GM19452 (cell line): ENCODE measurements around the gene PHF21B.
"Not testable (repeated sequence)": the region's sequence is repeated elsewhere in the genome, so short reads cannot be mapped to it uniquely, and the experiment has no call there.

Experiments
- ATAC-seq: cut with Tn5 transposase; IDR thresholded peaks from one replicate; pipeline ENCODE4 v1.9.1; 2021; ENCODE audit not compliant: unreplicated experiment

PHF21B gene

DNA sequence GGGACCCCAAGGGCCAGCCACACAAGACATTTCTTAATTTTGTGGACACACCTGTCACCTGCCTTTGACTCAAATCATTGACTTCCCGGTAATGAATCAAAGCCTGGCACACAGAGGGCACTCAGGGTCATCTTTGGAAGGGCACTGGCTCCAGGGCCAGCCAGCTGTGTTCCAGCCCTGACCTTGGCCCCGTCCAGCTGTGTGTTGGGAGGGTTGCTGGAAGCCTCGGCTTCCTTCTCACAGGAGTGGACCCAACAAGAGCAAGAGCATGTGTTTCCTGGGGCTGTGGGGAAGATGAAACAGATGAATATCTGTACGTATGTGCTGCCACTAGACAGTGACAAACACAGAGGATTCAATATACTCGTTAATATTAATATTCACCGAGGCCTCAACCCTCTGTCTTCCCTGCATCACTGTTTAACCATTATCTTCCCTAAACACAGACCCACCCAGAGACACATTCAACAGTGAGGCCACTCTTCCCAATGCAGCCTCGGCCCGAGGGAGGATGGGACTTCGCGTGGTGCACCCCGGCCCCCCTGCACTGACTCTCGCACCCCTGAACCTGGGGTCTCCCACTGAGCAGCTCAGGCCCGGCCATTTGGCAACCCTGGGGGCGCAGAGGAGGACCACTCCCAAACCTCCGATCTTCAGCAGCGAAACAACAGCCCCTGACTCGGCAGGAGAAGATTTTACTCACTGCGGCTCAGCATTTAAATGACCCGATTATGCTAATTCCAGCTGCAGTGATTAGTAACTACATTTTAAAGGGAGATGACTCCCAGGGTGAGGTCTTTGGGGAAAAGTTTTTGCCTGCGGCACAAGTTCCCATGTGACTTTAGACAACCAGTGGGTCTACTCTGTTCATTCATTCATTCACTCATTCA is 45.7 kb downstream of the PHF21B start:
- no peak for ATAC-seq

DNA sequence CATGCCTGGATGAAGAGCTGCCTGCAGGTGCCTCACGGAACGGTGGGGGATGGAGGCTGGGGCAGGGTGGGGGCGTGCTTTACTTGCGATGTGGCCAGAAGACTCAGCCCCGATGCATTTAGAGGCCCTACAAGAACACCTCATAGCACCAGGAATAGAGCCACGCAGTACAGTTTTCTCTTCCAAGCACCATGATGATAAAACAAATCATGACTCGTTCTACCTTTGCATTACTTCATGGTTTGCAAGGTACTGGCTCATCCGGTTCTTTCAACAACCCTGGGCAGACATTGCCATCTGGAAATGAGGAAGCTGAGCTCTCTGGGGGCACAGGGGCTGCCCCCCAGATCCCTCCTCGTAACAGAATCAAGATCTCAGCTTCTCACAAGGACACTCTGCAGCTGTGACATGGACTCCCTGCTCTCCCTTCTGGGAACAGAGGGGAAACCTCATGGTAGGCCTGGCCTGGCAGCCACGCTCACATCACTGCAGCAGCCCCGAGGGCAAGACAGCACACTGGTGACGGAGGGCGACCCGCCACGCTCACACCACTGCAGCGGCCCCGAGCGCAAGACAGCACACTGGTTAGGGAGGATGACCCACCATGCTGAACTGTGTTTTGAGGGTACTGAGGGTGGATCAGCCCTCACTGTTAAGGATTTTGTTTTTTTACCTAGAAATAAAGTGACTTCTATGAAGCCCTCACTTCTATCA is 46.9 kb downstream of the PHF21B start:
- no peak for ATAC-seq

DNA sequence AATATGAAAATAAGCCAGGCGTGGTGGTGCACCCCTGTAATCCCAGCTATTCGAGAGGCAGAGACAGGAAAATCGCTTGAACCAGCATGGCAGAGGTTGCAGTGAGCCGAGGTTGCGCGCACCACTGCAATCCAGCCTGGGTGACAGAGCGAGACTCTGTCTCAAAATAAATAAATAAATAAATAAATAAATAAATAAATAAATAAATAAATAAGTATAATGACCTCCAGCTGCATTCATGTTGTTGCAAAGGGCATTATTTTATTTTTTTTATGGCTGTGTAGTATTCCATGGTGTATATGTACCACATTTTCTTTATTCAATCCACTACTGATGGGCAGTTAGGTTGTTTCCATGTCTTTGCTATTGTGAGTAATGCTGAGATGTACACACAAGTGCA is 48.1 kb downstream of the PHF21B start:
- ATAC-seq, result not testable (repeated sequence)

DNA sequence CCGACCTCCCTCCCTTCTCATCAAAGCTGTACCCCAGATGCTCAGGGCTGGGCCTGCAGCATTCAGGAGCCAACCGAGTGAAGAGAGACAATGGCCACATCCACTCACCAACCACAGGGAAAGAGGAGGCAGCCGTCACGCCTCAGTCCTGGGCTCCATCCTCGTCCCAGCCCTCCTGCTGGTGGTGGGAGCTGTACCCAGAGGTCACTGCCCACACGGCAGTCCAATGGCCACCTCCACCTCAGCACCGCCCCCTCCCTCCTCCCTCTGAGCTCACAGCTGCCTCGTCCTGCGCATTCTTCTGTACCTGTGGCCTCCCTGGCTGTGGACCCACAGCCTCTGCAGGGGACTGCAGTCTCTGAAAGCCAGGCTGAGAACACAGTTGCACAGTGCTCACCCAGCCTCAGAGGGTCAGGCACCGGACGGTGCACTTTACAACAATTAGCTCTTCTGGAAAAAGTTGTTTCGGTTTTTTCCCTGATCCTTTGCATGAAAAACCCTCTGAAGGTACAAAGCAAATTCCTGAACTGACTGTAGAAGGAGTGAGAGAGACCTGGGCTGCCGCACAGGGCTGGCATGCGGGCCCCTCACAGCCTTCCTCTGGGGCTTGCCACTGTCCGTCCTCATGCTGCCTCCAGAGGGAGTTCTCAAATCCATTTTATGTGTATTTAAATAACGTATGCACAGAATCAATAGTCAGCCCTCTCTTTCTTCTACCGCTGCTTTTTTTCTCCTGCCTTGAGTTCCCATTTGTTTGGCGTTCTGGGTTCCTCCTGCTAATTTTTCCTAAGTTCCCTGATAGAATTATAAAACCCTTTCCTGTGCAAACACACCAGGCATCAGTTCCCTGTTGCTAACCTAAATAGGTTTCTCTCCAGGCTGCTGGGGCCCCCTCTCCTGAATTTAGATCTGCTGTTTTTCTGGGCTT is 52.7 kb downstream of the PHF21B start:
- ATAC-seq, result no peak

DNA sequence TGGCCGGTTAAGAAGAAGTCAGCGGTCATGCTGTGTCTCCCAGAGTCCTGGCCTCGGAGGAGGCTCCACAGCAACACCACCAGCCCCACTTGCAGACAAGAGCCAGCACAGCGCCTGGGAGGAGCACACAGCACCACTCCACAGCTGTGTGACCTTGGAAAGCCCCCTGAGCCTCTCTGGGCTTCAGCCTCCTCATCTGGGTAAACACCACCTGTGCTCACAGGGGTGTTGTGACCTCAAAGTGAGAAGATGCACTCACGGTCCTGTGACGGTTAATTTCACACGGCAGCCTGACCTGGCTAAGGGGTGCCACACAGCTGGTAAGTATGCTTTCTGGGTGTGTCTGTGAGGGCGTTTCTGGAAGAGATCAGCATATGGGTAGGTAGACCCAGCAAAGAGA is 54.7 kb downstream of the PHF21B start:
- peak; percentile 72 for ATAC-seq

DNA sequence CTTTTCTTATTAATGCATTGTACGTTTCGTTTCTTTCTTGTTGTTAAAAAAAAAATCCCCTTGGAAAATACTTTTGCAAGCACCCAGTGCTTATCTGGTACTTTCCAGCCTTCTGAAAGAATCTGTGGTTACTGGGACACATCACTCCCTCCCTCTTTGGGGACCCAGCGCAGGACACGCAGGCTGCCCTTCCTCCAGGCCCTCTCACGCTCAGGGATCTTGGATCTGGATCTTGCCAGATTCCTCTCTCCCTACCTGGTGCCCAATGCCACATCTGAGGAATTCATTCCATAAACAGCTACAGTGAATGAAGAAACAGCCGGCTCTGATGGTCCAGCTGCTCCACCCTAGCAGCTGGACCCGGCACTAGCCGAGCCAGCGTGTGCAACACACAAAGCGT is 55.7 kb downstream of the PHF21B start:
- ATAC-seq, result no peak

DNA sequence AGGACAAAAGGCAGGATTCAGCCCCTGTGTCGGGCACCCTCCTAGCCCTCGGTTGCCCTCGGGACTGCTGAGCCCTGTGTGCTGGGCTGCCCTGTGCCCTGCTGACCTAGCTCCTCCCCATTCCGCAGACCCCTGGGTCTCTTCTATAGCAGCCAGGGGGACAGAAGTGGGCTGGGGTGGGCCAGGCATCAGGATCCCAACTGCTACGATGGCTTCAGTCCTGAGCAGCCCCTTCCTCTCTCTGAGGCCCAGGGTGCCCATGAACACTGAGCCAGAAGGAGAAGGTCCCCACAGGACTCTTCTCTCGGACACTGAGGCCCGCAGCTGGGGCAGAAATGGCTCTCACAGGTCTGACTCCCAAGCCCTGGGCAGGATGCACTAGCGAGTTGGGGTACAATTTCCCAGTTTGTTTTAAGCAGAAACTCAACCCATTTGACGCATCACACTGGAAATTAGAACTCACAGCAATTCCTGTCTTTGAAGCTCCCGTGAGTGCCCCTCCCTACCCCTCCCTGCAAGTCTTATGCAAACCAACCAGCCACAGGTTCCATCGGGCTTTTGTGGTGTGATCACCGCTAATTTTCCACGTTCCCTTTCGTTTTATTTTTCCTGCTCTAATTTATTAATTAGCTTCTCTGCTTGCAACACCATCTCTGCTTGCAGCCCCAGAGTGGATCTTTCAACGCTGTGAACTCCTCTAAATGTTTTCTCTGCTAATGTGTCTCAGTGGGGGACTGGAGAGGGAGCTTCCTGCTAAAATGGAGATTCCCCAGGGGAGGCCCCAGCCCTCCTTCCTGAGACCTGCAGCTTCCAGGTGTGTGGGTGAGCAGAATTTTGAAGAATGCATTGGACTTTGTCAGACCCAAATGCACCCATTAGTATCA is 56.7 kb downstream of the PHF21B start:
- no peak for ATAC-seq

DNA sequence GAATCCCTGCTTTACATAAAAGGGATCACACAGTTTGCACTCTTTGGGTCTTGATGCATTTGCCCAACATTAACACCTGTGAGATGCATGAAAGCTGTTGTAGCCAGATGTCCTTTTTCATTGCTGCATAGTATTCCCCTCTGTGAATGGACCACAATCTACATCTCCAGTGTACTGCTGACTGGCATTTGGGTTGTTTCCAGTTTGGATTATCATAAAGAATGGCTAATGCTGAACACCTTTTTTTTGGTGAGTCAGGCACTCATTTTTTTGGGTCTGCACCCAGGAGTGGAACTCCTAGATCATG is 58.3 kb downstream of the PHF21B start:
- ATAC-seq, result no peak

DNA sequence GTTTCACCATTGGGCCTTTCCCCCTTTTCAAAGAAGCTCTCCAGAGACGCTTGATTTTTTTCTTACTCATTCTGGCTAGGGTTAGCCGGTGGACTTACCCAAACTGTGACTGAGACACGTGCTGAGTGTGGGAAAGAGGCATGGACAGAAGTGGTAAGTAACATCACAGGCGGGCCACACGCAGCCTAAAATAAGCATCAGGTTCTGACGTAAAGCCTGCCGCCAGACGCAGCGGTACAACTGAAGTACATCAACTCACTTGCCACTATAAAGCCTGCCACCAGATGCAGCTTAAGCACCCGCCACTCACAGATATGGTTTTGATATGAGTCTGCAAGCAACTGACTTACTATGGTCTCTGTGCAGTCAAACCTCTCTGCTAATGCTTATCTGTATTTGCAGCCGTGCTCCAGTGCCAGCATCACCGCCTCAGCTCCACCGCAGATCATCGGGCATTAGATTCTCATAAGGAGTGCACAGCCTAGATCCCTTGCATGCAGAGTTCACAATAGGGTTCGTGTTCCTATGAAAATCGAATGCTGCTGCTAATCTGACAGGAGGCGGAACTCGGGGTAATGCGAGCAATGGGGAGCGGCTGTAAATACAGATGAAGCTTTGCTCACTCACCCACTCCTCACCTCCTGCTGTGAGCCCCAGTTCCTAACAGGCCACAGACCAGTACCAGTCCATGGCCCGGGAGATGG is 58.8 kb downstream of the PHF21B start:
- ATAC-seq, result no peak

DNA sequence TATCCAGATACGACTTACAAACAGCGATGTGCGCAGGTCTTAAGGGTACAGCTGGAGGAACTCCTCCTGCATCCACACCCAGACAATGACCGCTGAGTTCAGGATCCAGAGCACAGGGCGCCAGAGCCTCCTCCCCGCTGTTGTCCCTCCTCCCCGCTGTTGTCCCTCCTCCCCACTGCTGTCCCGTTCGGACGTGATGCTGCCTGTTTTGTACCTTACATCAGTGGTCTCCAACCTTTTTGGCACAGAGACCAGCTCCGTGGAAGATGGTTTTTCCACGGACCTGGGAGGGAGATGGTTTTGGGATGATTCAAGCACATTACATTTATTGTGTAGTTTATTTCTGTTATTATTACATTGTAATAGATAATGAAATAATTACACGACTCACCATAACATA is 62.0 kb downstream of the PHF21B start:
- ATAC-seq, result no peak

DNA sequence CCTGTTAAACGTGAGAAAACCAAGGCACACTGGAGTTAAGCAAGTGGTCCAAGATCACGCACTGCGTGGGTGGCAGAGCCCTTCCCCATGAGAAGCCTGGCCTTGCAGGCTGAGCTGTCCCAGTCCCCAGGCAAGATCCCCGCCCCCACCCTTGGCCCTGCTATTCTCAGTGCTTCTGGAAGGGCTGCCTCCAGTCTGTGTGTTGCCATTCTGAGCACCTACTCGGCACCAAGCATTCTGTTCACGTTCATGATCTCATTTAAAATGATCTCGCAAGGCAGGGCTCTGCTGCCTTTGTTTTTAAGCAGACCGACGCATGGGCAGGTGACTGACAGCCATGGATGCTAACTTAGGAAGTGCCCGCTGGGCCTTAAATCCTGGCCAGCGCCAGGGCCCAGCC is 62.8 kb downstream of the PHF21B start:
- no peak for ATAC-seq

DNA sequence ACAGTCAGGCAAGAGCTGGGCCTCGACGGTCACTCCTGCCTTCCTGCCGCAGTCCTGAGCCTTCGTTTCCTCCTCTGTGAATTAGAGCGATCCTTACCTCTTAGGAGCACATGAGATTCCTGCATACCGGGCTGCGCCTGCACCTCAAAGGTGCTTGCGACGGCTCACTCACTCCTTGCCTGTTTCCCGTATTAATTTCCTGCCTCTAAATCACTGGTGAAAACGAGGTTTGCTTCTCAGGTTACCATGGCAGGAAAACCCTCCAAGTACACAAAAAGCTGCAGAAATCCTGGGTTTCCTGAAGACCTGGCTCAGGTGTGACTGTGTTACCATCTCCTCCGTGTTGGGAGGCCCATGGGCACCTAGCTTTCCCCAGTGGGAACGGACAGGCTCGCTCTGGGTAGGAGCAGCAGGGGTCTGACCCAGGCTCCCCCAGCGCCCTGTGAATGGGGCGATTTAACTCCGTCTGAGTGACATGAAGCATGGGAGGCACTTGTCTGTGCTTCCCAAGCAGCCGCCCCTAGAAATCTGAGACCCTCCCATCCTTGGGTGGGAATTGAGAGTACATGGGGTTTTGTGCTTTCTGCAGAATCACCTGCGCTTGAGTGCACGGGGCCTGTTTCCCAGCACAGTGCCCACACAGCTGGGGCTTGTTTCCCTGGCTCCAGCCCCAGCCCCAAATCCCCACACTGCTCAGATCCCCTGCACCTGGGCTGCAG is 64.8 kb downstream of the PHF21B start:
- no peak for ATAC-seq

DNA sequence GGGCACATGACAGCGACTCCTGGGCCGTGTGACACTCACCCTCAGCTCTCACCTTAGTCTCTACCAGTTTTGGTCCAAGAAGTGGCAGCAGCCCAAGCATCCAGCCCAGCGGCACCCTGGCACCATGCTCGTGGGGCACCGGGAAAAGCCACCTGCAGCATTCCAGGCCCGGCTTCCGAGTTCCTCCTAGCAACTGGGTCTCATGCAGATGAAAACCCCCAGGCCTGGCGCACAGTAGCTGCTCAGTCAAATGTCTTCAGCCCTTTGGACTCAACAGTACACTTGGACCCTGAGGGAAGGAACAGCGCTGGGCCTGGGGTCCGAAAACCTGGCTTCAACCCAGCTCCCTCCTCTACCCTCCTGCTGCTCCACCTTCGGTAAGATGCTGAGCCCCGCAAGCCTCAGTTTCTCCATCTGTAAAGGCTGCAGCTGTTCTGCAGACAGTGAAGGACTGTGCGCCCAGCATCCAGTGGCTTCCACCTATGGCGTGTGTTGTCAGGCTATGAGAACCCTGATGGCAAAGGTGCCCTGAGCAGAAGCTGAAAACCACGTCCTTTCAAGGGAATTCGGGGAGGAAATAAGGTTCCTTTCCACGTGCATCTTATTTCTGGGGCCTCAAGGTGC is 66.0 kb downstream of the PHF21B start:
- no peak for ATAC-seq

DNA sequence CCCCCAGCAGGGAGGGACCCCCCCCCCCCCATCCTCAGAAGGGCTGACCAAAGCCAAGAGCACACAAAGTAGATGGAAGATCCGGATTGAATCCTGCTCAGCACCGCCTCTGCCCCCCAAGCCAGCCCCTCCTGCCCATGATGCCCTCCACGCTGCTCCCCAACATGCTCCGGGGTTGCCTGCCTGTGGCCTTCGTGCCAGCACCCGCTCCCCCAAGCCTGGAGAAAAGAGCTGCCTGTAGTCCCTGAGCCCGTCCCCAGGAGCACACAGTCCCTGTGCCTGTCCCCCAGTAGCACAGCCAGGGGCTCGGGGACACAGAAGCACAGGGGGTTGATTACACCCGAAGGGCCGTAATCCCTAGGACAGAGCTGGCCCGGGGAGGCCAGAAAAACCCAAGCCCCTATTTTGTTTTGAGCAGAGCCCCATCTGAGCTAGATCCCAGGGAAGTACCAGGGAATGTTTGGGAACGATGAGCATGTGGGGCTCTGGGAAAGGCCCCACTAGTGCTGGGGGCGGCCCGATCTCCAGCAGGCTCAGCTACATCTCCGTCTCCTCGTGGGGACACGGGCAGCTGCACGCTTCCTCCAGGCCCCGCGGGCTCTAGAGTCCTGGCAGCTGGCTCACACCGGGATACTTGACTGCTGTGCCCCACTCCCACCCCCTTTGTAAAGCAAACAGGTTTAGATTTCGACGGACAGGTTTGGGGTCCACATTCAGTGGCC is 66.7 kb downstream of the PHF21B start:
- no peak for ATAC-seq

DNA sequence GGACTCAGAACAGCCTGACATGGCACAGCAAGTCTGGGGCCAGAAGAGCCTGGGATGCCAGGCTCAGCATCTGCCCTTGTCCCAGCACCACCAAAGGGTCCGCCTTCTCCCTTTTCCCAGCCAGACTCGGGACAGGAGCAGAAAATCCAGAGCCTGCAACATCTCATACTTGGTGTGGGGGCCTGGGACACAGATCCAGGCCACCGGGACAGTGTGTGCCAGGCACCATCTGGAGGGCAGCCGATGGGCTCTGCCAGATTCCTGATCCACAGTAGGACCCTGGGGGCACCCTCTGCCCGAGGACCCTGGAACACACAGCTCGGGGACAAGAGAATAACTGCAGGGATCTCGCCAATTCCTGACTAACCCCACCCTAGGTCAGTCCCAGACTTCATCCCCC is 67.7 kb downstream of the PHF21B start:
- ATAC-seq, result no peak

DNA sequence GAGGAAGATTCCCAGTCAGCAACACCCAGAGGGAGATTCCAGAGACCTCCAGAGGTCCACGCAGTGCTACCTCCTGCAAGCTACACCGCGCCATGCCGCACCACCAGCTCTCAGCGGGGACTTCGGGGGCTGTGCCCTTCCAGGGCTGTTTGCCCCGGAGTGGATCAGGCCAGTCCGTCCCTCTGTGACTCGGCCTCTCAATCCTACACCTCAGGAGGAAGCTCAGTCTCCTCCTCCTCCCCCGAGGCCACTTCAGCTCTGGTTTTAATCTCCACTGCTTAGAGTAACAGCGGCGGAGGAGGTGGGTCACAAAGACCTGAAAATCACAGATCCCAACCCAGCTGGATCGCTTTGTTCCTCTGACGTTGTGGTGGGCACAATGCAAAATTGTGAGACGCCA is 68.6 kb downstream of the PHF21B start:
- ATAC-seq, result no peak

DNA sequence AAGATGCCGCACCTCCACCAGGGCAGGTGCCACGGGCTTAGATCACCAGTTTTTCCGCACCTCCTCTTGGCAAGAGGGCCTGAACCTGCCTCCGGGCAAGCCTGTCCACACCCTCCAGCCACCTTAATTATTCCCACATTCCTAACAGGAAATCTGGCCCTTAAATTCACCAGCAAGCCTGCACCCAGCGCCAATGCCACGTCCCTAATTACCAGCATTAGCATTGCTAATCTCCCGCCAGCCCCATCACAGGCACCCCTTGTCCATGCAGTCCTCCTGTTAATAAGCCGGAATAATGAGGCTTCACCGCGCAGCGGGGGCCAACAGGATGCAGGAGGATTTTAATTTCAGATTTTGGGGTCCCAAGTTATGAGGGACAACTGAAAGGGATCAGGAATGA is 69.7 kb downstream of the PHF21B start:
- ATAC-seq, result no peak

DNA sequence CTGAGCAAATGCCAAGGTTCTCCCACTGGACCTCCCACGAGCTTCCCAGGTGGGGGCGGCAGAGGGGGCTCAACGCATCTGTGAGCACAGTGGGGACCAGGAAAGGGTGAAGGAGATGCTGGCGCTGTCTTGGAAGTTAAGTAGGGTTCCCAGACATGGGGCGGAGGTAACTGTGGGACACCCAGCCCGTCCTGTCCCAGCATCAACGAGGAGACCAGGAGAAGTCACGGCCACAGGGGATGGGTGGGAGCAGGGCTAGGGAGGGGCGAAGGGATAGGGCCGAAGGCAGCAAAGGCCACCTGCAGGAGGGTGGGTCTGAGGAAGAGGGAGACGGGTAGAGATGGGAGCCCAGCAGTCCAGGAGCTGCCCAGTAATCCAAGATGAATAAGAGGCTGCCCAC is 70.4 kb downstream of the PHF21B start:
- ATAC-seq, result no peak
